ENCODE measurements around the gene RPL4.
"Not testable (repeated sequence)": the region's sequence is repeated elsewhere in the genome, so short reads cannot be mapped to it uniquely, and the experiment has no call there.

- not testable (repeated sequence) for TF ChIP-seq POLR2A, CTCF (IDR thresholded peaks at IDR 0.05)
These were observed 39.4 kb downstream of the RPL4 start for GRCh38 chr15:66465294-66465693.
